Activated naive CD8-positive, alpha-beta T cell treated with anti-CD3 and anti-CD28 coated beads, Interleukin-2, amount 50 U/mL, for 24 hours (primary cell): ENCODE measurements around the gene TRHDE.
A peak's percentile ranks its signal among the peaks of the same experiment; 100 is the strongest.

Experiments
- ATAC-seq: fragments of 150-1000 bp; cut with Tn5 transposase; one replicate; pipeline ENCODE4 v1.10.0; 2021
- DNase-seq: peaks from one replicate; pipeline ENCODE4 v3.0.0; 2021
- H3K27ac Mint-ChIP-seq: one replicate; pipeline ENCODE4 v1.8.0; 2021; ENCODE audit warnings: mild to moderate bottlenecking, mixed read lengths
- H3K27me3 Mint-ChIP-seq: one replicate; pipeline ENCODE4 v1.8.0; 2021; ENCODE audit warnings: mixed read lengths
- H3K36me3 Mint-ChIP-seq: one replicate; pipeline ENCODE4 v1.8.0; 2021; ENCODE audit warnings: low read depth, mixed read lengths
- H3K4me1 Mint-ChIP-seq: one replicate; pipeline ENCODE4 v1.8.0; 2021; ENCODE audit warnings: mixed read lengths
- H3K4me3 Mint-ChIP-seq: one replicate; pipeline ENCODE4 v1.8.0; 2021; ENCODE audit warnings: mild to moderate bottlenecking, moderate library complexity, mixed read lengths
- H3K9me3 Mint-ChIP-seq: one replicate; pipeline ENCODE4 v1.8.0; 2021; ENCODE audit warnings: mixed read lengths

The TRHDE gene

GRCh38 chr12:72315858-72316257 lies 43.7 kb downstream of the TRHDE start:
- DNase-seq = no peak
- H3K36me3 Mint-ChIP-seq = no peaks in the 10 kb centered on the region
- no peak for ATAC-seq
- no peak overlapping the region for H3K27ac Mint-ChIP-seq
- H3K9me3 Mint-ChIP-seq = no peaks in the 10 kb centered on the region
- no peak overlapping the region for H3K4me3 Mint-ChIP-seq
- H3K27me3 Mint-ChIP-seq = no peaks in the 10 kb centered on the region
- H3K4me1 Mint-ChIP-seq = no peaks in the 10 kb centered on the region

DNA sequence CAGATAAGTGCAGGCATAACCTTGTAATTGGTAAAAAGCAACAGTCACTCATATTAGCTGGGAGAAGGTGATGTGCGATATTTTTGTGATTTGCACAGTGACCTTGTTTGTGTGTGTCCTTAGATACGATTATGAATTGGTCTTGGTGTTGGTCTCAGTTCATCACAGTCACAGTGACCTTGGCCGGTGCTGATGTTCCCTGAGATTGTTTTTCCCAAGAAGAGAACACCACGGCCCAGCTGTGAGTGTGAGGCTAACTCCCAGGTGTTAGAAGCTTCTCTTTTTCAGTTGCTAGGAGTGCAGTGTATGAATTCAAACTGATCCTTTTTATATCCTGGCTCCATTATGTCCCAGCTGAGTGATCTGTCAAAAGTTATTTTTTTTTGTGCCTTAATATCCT lies 46.2 kb downstream of the TRHDE start:
- Mint-ChIP-seq H3K27ac (no peak overlapping the region), H3K4me3 (no peak overlapping the region), H3K4me1 (no peaks in the 10 kb centered on the region), H3K36me3 (no peaks in the 10 kb centered on the region), H3K27me3 (no peaks in the 10 kb centered on the region), H3K9me3 (no peaks in the 10 kb centered on the region)
- ATAC-seq = no peak
- DNase-seq = no peak

DNA sequence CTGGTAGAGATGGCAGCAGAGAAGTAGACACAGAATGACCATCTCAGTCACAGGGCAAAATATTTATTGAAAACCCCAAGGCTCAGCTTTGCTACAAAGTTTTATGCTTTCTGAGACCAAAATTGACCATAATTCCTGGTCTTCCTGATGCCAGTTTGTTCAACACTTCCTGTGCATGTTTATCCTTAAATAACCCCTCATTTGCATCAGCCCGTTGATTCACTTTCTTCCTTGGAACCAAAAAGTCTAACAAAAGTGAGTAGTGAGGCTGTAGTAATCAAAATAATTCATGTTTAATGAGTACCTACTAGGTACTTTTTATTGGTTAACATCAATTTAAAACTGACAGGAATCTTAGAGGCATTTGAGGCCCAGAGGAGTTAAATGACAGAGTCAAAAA lies 51.7 kb downstream of the TRHDE start:
- Mint-ChIP-seq H3K36me3 (no peaks in the 10 kb centered on the region), H3K9me3 (no peaks in the 10 kb centered on the region), H3K4me3 (no peak overlapping the region), H3K27ac (no peak overlapping the region), H3K4me1 (no peaks in the 10 kb centered on the region), H3K27me3 (no peaks in the 10 kb centered on the region)
- DNase-seq = no peak
- ATAC-seq = no peak

- DNase-seq (no peak), ATAC-seq (no peak)
- Mint-ChIP-seq H3K9me3 (no peaks in the 10 kb centered on the region), H3K27ac (no peak overlapping the region), H3K4me1 (no peaks in the 10 kb centered on the region), H3K4me3 (no peak overlapping the region), H3K36me3 (no peaks in the 10 kb centered on the region), H3K27me3 (no peaks in the 10 kb centered on the region)
Observed at GRCh38 chr12:72330301-72330700, 58.1 kb downstream of the TRHDE start.

DNA sequence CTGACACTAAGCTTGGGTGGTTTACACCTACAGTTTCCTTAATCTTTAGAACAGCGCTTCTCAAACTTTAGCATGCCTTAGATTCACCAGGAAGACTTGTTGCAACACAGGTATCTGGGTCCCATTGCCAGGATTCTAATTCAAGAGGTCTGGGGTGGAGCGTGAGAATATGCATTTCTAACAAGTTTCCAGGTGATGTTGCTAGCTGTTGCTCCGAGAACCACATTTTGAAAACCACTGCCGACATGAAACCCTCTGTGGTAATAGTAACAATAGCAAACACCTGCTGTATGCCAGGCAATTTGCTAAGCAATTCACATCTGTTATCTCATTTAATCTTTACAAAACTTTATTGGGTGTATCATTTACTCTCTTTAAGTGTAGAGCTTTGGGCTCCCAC lies 58.6 kb downstream of the TRHDE start:
- Mint-ChIP-seq H3K27ac (no peak overlapping the region), H3K9me3 (no peaks in the 10 kb centered on the region), H3K27me3 (no peaks in the 10 kb centered on the region), H3K36me3 (no peaks in the 10 kb centered on the region), H3K4me1 (no peaks in the 10 kb centered on the region), H3K4me3 (no peak overlapping the region)
- DNase-seq (no peak), ATAC-seq (no peak)

DNA sequence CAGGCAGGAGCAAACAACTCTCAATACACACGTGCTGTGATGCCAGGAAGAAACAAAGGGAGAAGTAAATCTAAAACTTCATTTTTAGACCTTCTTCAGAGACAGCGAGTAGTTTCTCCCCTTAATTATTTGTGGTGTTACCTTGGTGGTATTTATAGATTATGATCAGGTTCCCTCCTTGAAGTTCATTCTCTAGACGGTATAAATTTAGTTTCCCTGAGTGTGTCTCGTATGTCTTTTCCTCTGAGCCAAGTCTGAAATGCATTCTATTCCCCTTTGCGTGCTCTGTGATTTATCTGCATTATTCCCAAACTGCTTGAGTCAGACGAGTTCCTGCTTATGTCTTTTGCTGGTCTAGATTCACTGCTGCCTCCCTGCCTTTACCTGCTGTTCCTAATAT lies 65.2 kb downstream of the TRHDE start:
- no peak overlapping the region for H3K27ac Mint-ChIP-seq
- ATAC-seq (no peak), DNase-seq (no peak)
- H3K4me1 Mint-ChIP-seq = no peaks in the 10 kb centered on the region
- H3K9me3 Mint-ChIP-seq = no peaks in the 10 kb centered on the region
- no peak overlapping the region for H3K4me3 Mint-ChIP-seq
- H3K36me3 Mint-ChIP-seq = no peaks in the 10 kb centered on the region
- H3K27me3 Mint-ChIP-seq = no peaks in the 10 kb centered on the region

- Mint-ChIP-seq H3K4me1 (no peaks in the 10 kb centered on the region), H3K27ac (no peak overlapping the region), H3K4me3 (no peak overlapping the region), H3K9me3 (no peaks in the 10 kb centered on the region), H3K36me3 (no peaks in the 10 kb centered on the region), H3K27me3 (no peaks in the 10 kb centered on the region)
- DNase-seq (no peak), ATAC-seq (no peak)
Observed at GRCh38 chr12:72337946-72338345, 65.8 kb downstream of the TRHDE start.

- no peak overlapping the region for H3K4me3 Mint-ChIP-seq
- H3K27me3 Mint-ChIP-seq = no peaks in the 10 kb centered on the region
- ATAC-seq = no peak
- no peak overlapping the region for H3K27ac Mint-ChIP-seq
- no peaks in the 10 kb centered on the region for H3K36me3 Mint-ChIP-seq
- H3K4me1 Mint-ChIP-seq = no peaks in the 10 kb centered on the region
- no peaks in the 10 kb centered on the region for H3K9me3 Mint-ChIP-seq
- DNase-seq = no peak
Observed at GRCh38 chr12:72338437-72338836, 66.3 kb downstream of the TRHDE start.

DNA sequence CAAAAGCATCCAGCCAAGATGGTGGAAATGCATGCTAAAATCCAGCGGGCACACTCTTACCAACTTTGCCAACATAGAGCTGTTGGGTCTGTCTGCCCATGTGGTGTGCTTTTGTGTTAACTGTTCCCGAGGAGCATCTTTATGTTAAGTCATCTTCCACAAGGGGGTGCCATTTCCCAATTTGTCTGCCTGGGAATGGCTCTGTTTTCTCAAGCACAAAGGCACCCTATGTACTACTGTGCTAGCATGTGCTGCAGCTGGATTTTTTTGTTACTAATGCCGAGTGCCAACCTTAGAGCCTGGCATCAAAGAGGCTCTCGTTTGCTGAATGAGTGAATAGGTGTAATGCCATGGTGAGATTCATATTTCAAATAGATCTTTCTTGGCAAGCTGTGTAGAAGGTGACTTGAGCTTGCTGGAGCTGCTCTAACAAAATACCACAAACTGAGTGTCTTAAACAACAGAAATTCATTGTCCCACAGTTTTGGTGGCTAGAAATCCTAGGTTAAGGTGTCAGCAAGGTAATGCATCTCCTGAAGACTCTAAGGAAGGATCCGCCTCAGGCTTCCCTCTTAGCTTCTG lies 74.3 kb downstream of the TRHDE start:
- H3K4me1 Mint-ChIP-seq = no peaks in the 10 kb centered on the region
- ATAC-seq (peak; percentile 28), DNase-seq (peak; percentile 31)
- H3K4me3 Mint-ChIP-seq = no peak overlapping the region
- no peaks in the 10 kb centered on the region for H3K9me3 Mint-ChIP-seq
- no peaks in the 10 kb centered on the region for H3K27me3 Mint-ChIP-seq
- no peak overlapping the region for H3K27ac Mint-ChIP-seq
- H3K36me3 Mint-ChIP-seq = no peaks in the 10 kb centered on the region

- Mint-ChIP-seq H3K4me3 (no peak overlapping the region), H3K27ac (no peak overlapping the region), H3K36me3 (no peaks in the 10 kb centered on the region), H3K4me1 (no peaks in the 10 kb centered on the region), H3K9me3 (no peaks in the 10 kb centered on the region), H3K27me3 (no peaks in the 10 kb centered on the region)
- no peak for DNase-seq
- ATAC-seq = no peak
Observed at GRCh38 chr12:72349491-72349890, 77.3 kb downstream of the TRHDE start.

- no peak overlapping the region for H3K4me3 Mint-ChIP-seq
- no peaks in the 10 kb centered on the region for H3K4me1 Mint-ChIP-seq
- no peak overlapping the region for H3K27ac Mint-ChIP-seq
- no peak for ATAC-seq
- no peak for DNase-seq
- H3K36me3 Mint-ChIP-seq = no peaks in the 10 kb centered on the region
- H3K9me3 Mint-ChIP-seq = peaks cover 9% of the 10 kb centered on the region
- no peaks in the 10 kb centered on the region for H3K27me3 Mint-ChIP-seq
Observed at GRCh38 chr12:72359416-72359815, 87.2 kb downstream of the TRHDE start.

GRCh38 chr12:72365151-72365550 lies 93.0 kb downstream of the TRHDE start:
- ATAC-seq (no peak), DNase-seq (no peak)
- H3K4me1 Mint-ChIP-seq = no peaks in the 10 kb centered on the region

DNA sequence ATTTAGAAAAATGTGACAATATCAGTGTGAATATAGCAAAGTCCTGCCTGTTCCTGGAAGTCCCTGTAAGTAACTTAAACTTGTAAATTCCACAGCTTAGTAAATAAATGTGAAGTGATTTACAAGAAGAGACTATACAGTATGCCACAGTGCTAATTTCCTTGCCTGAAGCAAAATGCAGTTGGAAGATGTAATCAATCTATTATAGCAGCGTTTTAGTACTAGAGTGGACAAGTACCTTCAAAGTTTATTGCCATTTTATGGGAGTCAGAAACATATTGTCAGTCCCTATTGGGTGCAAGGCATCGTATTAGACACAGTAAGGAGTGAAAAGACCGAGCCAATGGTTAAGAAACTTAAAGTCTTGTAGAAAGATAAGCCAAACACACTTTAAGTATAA lies 94.1 kb downstream of the TRHDE start:
- H3K27ac Mint-ChIP-seq = no peak overlapping the region
- no peaks in the 10 kb centered on the region for H3K27me3 Mint-ChIP-seq
- no peaks in the 10 kb centered on the region for H3K36me3 Mint-ChIP-seq
- H3K9me3 Mint-ChIP-seq = no peaks in the 10 kb centered on the region
- no peak overlapping the region for H3K4me3 Mint-ChIP-seq
- DNase-seq (no peak), ATAC-seq (no peak)
- H3K4me1 Mint-ChIP-seq = no peaks in the 10 kb centered on the region

More at GRCh38 chr12:72365151-72365550, 93.0 kb downstream of the TRHDE start:
- H3K4me3 Mint-ChIP-seq = no peak overlapping the region
- no peaks in the 10 kb centered on the region for H3K9me3 Mint-ChIP-seq
- no peaks in the 10 kb centered on the region for H3K36me3 Mint-ChIP-seq
- H3K27me3 Mint-ChIP-seq = no peaks in the 10 kb centered on the region
- H3K27ac Mint-ChIP-seq = no peak overlapping the region

- Mint-ChIP-seq H3K4me1 (no peaks in the 10 kb centered on the region), H3K9me3 (no peaks in the 10 kb centered on the region), H3K4me3 (no peak overlapping the region), H3K27ac (no peak overlapping the region), H3K27me3 (no peaks in the 10 kb centered on the region), H3K36me3 (no peaks in the 10 kb centered on the region)
- DNase-seq (no peak), ATAC-seq (no peak)
Observed at GRCh38 chr12:72368298-72368697, 96.1 kb downstream of the TRHDE start.

- no peak overlapping the region for H3K4me3 Mint-ChIP-seq
- DNase-seq (no peak), ATAC-seq (no peak)
- H3K27ac Mint-ChIP-seq = no peak overlapping the region
- no peaks in the 10 kb centered on the region for H3K9me3 Mint-ChIP-seq
- H3K36me3 Mint-ChIP-seq = no peaks in the 10 kb centered on the region
- no peaks in the 10 kb centered on the region for H3K4me1 Mint-ChIP-seq
- no peaks in the 10 kb centered on the region for H3K27me3 Mint-ChIP-seq
Observed at GRCh38 chr12:72368719-72369422, 96.7 kb downstream of the TRHDE start.
